ENCODE results near the gene SPAG5. TPM values are rescaled to one million over a fixed set of nuclear protein-coding genes. Genes with fewer than 3 reads are reported as not detected.
"Not testable (repeated sequence)": the region's sequence is repeated elsewhere in the genome, so short reads cannot be mapped to it uniquely, and the experiment has no call there.

SPAG5 gene
- total RNA-seq, 1 experiment from 2014 or later = 86.6 TPM

- Histone ChIP-seq H3K4me3 (ENCODE audit: low read length) (no peak overlapping the region), H2AFZ (ENCODE audit: low read length) (no peak overlapping the region), H3K27me3 (ENCODE audit: low read length) (no peaks in the 10 kb centered on the region), H3K9me2 (replicated peaks; ENCODE audit: low read length) (no peaks in the 10 kb centered on the region), H3K9ac (ENCODE audit: low read length) (no peak overlapping the region), H3K27ac (ENCODE audit: low read length) (no peak overlapping the region), H3K36me3 (ENCODE audit: low read depth, low read length) (peaks cover 14% of the 10 kb centered on the region), H3K4me1 (ENCODE audit: insufficient read depth, low read length) (no peaks in the 10 kb centered on the region), H3K79me2 (ENCODE audit: low read length) (no peaks in the 10 kb centered on the region), H4K20me1 (ENCODE audit: low read length) (no peaks in the 10 kb centered on the region), H3K4me2 (ENCODE audit: low read length) (no peak overlapping the region), H3K9me3 (ENCODE audit: low read length) (no peaks in the 10 kb centered on the region), H3F3A (ENCODE audit: low read length, unreplicated experiment) (no peaks in the 10 kb centered on the region)
- intact Hi-C loops (cut with micrococcal nuclease) = loop anchor here (1.0 kb wide), 1 partner anchor 65 kb away; no protein-coding TSS in a partner anchor
- DNase-seq = peak; percentile 24
- CTCF ChIA-PET = no interaction called here
- BruUV-seq (replicated peaks) = no TSS peak
- POLR2A ChIA-PET (ENCODE audit: unreplicated experiment) = no interaction called here
- ATAC-seq = peak; percentile 51
- TF ChIP-seq CTCF (conservative IDR thresholded peaks at IDR 0.05; ENCODE audit: low read depth, low read length) (peak; percentile 64), EZH2 (IDR thresholded peaks at IDR 0.05; ENCODE audit: low read length, unreplicated experiment) (no peak)
These were observed 14.4 kb upstream of the SPAG5 start for GRCh38 chr17:28612936-28613872.

- BruUV-seq (replicated peaks) = no TSS peak
- Histone ChIP-seq H3K27me3 (ENCODE audit: low read length) (no peaks in the 10 kb centered on the region), H3K36me3 (ENCODE audit: low read depth, low read length) (peaks cover 14% of the 10 kb centered on the region), H3K4me3 (ENCODE audit: low read length) (no peak overlapping the region), H2AFZ (ENCODE audit: low read length) (no peak overlapping the region), H3K9ac (ENCODE audit: low read length) (no peak overlapping the region), H3K27ac (ENCODE audit: low read length) (no peak overlapping the region), H3K4me1 (ENCODE audit: insufficient read depth, low read length) (no peaks in the 10 kb centered on the region), H3K9me3 (ENCODE audit: low read length) (no peaks in the 10 kb centered on the region), H3K79me2 (ENCODE audit: low read length) (no peaks in the 10 kb centered on the region), H3K4me2 (ENCODE audit: low read length) (no peak overlapping the region), H3F3A (ENCODE audit: low read length, unreplicated experiment) (no peaks in the 10 kb centered on the region), H3K9me2 (replicated peaks; ENCODE audit: low read length) (no peaks in the 10 kb centered on the region), H4K20me1 (ENCODE audit: low read length) (no peaks in the 10 kb centered on the region)
- DNase-seq = no peak
- TF ChIP-seq CTCF (conservative IDR thresholded peaks at IDR 0.05; ENCODE audit: low read depth, low read length) (no peak), EZH2 (IDR thresholded peaks at IDR 0.05; ENCODE audit: low read length, unreplicated experiment) (no peak), EZH2phosphoT487 (IDR thresholded peaks at IDR 0.05; ENCODE audit: borderline replicate concordance, low read length) (no peak)
- CTCF ChIA-PET = no interaction called here
- no peak for ATAC-seq
- POLR2A ChIA-PET (ENCODE audit: unreplicated experiment) = no interaction called here
- intact Hi-C loops (cut with micrococcal nuclease) = no loop called here
These were observed 13.7 kb upstream of the SPAG5 start for GRCh38 chr17:28612531-28612930.

GRCh38 chr17:28610376-28610775 lies 11.6 kb upstream of the SPAG5 start:
- no peak overlapping the region for H3K9ac ChIP-seq (ENCODE audit: low read length)
- H3K4me3 ChIP-seq (ENCODE audit: low read length) = no peak overlapping the region
- no peaks in the 10 kb centered on the region for H3K9me2 ChIP-seq (replicated peaks; ENCODE audit: low read length)
- H3K4me1 ChIP-seq (ENCODE audit: insufficient read depth, low read length) = no peaks in the 10 kb centered on the region
- no peaks in the 10 kb centered on the region for H3K9me3 ChIP-seq (ENCODE audit: low read length)
- intact Hi-C loops (cut with micrococcal nuclease) = no loop called here
- H2AFZ ChIP-seq (ENCODE audit: low read length) = no peak overlapping the region
- no peak overlapping the region for H3K27ac ChIP-seq (ENCODE audit: low read length)
- BruUV-seq (replicated peaks) = no TSS peak
- H3F3A ChIP-seq (ENCODE audit: low read length, unreplicated experiment) = no peaks in the 10 kb centered on the region
- H3K4me2 ChIP-seq (ENCODE audit: low read length) = no peak overlapping the region
- peaks cover 2% of the 10 kb centered on the region for H3K36me3 ChIP-seq (ENCODE audit: low read depth, low read length)
- no peaks in the 10 kb centered on the region for H3K79me2 ChIP-seq (ENCODE audit: low read length)
- TF ChIP-seq EZH2 (IDR thresholded peaks at IDR 0.05; ENCODE audit: low read length, unreplicated experiment) (no peak), EZH2phosphoT487 (IDR thresholded peaks at IDR 0.05; ENCODE audit: borderline replicate concordance, low read length) (no peak), CTCF (conservative IDR thresholded peaks at IDR 0.05; ENCODE audit: low read depth, low read length) (no peak)
- ChIA-PET CTCF (no interaction called here), POLR2A (ENCODE audit: unreplicated experiment) (no interaction called here)
- no peaks in the 10 kb centered on the region for H3K27me3 ChIP-seq (ENCODE audit: low read length)
- H4K20me1 ChIP-seq (ENCODE audit: low read length) = no peaks in the 10 kb centered on the region
- ATAC-seq = no peak
- no peak for DNase-seq

GRCh38 chr17:28604031-28604430 lies 5.2 kb upstream of the SPAG5 start:
- DNase-seq; H3K36me3 ChIP-seq (ENCODE audit: low read depth, low read length); H3F3A ChIP-seq (ENCODE audit: low read length, unreplicated experiment); H3K79me2 ChIP-seq (ENCODE audit: low read length); H3K4me3 ChIP-seq (ENCODE audit: low read length); intact Hi-C loops (cut with micrococcal nuclease); CTCF ChIA-PET; H3K4me2 ChIP-seq (ENCODE audit: low read length); H3K9me3 ChIP-seq (ENCODE audit: low read length); H2AFZ ChIP-seq (ENCODE audit: low read length); POLR2A ChIA-PET (ENCODE audit: unreplicated experiment); H3K27me3 ChIP-seq (ENCODE audit: low read length); H3K27ac ChIP-seq (ENCODE audit: low read length); H4K20me1 ChIP-seq (ENCODE audit: low read length); H3K4me1 ChIP-seq (ENCODE audit: insufficient read depth, low read length); H3K9me2 ChIP-seq (replicated peaks; ENCODE audit: low read length); BruUV-seq (replicated peaks); ATAC-seq; H3K9ac ChIP-seq (ENCODE audit: low read length): not testable (repeated sequence)

All from PC-3 (cell line).